COR-L47 (cell line): ENCODE results near the gene AKR1E2.

Experiments used
- DNase-seq: peaks from one replicate; lab custom pipeline; 2025; lab: John Stamatoyannopoulos, UW

AKR1E2 gene

DNA sequence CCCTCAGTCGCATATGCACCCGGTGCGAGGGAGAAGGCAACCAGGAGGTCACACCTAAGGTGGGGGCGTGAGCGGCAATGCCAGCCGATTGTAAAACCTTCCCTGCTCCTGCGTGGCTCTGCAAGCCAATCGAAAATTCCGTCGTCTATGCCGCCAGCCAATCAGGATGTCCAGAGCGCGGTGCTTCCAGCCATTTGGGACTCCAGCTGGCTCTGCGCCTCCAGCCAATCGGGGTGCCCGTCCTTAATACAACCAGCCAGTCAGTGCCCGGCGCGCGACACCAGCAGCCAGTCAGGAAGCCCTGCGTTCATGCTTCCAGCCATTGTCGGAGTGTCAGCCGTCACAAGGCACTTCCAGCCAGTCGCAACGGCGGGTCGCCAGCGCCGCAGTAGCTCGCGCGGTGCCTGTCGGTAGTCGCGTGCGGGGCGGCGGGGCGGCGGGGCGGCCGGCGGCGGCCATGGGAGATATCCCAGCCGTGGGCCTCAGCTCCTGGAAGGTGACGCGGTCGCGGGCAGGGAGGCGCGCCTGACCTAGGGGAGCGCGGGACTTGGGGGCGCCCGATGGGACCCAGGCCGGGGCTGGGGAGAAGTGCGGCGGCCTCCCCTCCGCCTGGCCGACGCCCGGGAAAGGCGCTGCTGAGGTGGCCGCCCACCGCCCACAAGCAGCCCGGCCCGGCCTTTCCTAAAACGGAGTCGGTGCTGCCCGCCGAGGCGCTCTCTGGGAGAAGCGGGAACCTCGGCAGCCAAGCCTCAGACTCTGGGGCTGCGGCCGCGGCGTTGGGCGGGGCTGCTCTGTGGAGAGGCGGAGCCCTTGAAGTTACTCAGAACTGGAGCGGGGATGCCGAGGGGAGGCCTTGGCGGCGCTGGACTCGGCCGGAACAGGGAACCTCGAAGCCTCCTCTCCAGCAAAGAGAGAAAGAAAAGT lies at the start of gene AKR1E2:
AKR1E2 (plus strand) TSS at position 340 of the 924 bp plus-strand sequence; CDS start at position 458, 118 bp downstream.
- no peak for DNase-seq

GRCh38 chr10:4776234-4776638 lies 49.8 kb upstream of the AKR1E2 start:
- DNase-seq: no peak

GRCh38 chr10:4778761-4779160 lies 47.2 kb upstream of the AKR1E2 start:
- DNase-seq: no peak

- DNase-seq: no peak
Measured at GRCh38 chr10:4780091-4780490, 45.9 kb upstream of the AKR1E2 start.

DNA sequence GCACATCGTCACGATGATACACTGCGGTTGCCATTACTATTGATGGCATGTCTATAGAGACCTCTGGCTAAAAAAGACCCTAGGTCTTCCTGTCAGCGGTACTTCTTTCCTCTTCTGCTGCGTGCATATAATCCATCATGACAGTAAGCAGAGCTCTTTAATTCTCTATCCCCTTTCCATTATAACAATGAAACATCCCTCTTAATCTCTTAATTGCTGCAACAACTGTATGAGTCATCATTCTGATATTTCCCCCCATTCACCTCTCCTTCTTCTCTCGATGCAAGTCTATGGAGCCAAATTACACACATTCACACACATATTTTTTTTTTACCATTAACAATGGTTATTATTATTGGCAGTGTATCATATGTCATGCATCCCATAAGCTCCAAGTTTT lies 45.2 kb upstream of the AKR1E2 start:
- no peak for DNase-seq

DNA sequence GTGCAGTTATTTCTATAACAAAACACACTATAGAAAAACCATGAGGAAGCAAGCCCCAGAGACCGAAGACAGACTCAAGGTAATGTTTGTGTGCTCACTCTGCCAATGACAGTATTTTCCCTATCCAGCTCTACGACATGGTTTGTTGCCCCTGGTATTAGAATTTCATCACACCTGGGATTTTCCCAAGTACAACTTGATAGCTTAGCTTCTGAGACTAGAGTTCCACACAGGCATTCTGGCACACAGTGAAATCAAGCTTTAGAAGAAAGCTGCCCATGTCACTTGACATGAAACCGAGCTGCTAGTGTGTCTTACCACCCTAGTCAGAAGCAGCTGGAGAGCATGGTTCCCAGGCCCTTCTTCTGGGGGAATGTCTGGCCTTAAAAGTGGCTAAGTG lies 44.1 kb upstream of the AKR1E2 start:
- no peak for DNase-seq

GRCh38 chr10:4784667-4785333 lies 41.2 kb upstream of the AKR1E2 start:
- DNase-seq: no peak

DNA sequence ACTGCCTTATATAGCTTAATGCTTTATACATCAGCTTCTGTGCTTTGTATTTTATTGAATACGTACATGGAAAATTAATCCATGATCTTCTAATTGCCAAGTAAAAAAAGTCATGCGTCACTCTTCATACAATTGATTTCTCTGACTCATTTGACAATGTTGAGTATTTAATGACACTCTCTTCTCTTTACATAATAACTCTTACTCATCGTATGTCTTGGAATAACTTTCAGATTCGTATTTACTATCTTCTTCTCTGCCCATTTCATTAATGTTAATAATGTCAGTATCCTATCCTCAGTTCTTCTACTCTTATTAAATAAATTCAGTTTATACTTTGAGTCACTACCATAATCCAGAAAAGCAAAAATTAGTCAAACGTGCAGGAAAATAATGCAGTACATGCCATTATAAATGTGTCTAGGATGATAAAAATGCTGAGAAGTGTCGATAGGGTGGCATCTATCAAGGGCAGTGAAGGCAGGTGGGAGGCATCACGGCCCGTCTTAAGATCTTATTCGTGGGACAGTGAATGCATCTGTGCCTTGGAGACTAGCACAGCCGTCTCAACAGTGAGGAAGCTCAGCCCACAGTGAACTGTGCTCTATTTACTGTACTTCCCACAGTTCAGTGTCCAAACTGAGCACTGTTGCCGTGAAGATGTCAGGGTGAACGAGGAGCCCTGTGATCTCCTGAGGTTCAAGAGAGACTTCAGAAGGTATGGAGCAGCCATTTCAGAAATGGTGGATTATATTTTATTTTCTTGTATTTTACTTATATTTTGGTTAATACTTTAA lies 39.8 kb upstream of the AKR1E2 start:
- DNase-seq: no peak

GRCh38 chr10:4790045-4790444 lies 36.0 kb upstream of the AKR1E2 start:
- DNase-seq: no peak

- DNase-seq: no peak
Measured at GRCh38 chr10:4790922-4791321, 35.1 kb upstream of the AKR1E2 start.

DNA sequence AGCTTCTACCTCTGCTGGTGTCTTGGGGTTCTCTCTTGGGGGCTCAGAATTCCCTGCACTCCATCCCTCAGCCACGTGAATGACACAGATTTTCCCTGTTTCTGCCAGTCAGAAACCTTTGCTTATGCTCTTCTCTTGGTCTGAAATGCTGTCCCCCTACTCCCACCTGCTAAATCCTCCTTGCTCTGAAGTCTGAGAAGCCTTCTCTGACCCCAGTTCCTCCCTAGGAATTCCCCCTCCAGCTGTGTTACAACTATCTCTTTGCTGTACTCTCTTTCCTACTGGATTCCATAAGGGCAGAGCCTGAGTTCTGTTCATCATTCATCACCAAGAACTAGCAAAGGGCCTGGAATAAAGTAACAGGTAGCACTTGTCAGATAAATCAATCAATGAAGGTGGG lies 33.6 kb upstream of the AKR1E2 start:
- no peak for DNase-seq

DNA sequence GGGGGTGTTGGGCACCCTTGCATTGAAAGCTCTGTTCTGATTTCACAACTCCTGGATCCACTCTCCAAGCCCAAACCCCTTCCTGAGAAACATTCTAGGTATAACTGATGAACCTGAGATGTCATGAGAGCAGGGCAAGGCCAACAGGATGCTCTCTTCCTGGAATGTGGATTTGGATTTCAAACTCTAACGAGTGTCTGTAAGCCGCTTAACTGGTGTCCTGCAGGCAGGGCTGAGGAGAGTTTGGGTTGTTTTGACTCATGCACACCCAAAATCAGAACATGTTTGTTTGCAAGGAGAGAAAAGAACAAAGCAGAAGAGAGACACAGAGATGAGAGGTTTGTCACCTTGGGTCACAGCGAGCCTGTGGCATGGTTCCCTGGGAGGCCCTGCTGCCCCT lies 24.6 kb upstream of the AKR1E2 start:
- no peak for DNase-seq

DNA sequence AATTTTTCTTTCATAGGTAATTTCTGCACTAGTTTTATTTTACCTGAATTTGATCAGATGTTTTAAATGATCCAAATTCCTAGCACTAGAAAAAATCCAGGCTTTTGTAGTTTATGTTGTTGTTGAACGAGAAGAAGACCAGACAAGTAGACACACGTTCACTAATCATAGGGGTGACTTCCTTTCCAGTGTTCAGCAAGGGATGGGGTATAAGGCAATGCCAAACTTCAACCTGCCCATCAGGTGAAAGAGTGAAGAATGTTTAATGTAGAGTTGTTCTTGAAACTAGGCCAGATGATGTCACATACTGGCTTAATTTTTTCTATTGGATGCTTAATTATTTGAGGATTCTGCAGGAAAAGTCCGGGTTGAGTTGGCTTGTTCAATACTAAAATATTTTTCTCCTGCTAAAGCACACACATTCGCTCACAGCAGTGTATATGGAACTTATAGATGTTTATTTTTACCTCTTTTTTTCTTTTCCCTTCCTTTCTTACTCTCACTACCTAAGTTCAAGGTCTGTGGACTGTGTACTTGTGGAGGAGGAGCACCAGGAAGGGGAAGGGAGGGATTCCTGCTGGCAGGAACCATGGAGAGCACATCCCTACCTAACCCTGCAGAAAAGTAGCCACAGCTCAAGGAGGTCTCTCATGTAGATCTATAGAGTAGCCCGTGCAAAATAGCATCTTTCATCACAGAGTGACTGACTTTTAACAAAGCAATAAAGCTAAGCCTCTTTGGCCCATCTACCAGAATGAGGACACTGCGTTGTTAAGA lies 23.1 kb upstream of the AKR1E2 start:
- no peak for DNase-seq

- no peak for DNase-seq
Measured at GRCh38 chr10:4803822-4804221, 22.2 kb upstream of the AKR1E2 start.

GRCh38 chr10:4804465-4804864 lies 21.5 kb upstream of the AKR1E2 start:
- no peak for DNase-seq

DNA sequence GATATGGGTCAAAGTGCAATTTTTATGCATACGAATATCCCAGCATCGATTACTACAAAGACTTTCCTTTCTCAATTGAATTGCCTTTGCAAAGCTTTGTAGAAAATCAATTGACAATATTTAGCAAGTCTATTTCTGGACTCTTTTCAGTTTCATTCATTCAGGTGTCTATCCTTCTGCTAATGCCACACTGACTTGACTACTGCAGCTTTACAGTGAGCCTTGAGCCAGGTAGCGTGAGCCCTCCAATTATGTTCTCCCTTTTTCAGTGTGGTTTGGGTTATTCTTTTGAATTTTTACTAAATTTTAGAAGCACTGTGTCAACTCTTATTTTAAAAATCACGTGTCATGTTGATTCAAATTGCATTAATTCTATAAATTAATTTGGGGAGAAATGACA lies 19.5 kb upstream of the AKR1E2 start:
- DNase-seq: no peak

GRCh38 chr10:4807761-4808507 lies 18.1 kb upstream of the AKR1E2 start:
- DNase-seq: no peak

DNA sequence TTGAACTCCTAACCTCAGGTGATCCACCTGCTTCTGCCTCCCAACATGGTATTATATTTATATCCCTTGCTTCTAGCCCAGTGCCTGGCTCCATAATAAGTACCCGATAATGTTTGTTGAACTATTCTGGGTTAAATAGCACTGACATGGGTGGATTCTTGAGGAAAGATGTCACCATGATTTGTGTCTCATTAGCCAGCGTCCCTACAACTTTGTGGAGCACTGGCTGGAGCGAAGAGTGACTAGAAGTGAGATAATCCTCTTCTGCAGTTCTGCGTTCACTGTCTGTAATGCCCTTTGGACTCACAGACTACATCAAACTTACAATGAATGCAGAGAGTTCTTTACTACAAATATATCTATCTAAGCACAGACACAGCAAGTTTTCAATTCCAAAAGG lies 16.9 kb upstream of the AKR1E2 start:
- DNase-seq: no peak

DNA sequence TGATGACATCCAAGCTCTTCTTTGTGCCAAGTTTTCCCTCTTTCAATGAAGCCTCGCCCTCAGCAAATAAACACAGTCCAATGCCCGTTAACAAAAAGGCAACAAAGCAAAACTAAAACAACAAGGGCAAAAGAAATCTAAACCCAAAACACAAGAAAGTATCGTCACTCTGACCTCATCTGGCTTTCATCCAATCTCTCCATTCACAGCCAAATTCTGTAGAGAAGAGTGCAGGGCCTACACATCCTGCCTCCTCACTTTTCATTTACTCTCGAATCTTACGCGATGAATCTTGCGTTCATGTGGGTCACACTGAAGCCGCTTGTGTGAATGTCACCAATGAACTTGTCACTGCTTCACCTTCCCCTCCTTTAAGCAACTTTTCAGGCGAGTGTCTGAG lies 15.9 kb upstream of the AKR1E2 start:
- DNase-seq: no peak

DNA sequence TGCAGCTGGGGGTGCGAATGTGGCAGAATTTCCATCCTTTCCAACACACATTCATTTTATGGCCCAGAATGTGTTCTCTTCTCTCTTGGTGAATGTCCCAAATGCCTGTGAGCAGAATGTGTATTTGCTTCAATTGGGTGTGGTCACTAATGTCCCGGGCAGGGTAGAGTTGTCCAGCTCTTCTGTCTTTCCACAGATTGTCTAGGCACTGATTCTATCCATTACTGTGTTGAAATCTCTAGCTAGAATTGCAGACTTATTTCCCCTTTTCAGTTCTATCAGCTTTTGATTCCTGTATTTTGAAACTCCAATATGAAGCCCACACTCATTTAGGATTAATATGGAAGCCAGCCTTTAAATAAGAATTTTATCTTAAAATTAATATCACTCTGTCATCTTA lies 14.0 kb upstream of the AKR1E2 start:
- DNase-seq: no peak

GRCh38 chr10:4813023-4813422 lies 13.0 kb upstream of the AKR1E2 start:
- no peak for DNase-seq
